Measurements from ENCODE around the gene CDH13. TPM values are rescaled to one million over a fixed set of nuclear protein-coding genes. Genes with fewer than 3 reads are reported as not detected.
A peak's percentile ranks its signal among the peaks of the same experiment; 100 is the strongest.
"Not testable (repeated sequence)": the region's sequence is repeated elsewhere in the genome, so short reads cannot be mapped to it uniquely, and the experiment has no call there.

The CDH13 gene
- polyA plus RNA-seq, 3 donors, result 8.6 to 12.8 (median 12.4) TPM

GRCh38 chr16:82891918-82892317 lies 265.1 kb downstream of the CDH13 start:
- DNase-seq (ENCODE audit: extremely low read depth in 1 of 11, low read depth in 9 of 11, low spot score in 4 of 11), result no peak

DNA sequence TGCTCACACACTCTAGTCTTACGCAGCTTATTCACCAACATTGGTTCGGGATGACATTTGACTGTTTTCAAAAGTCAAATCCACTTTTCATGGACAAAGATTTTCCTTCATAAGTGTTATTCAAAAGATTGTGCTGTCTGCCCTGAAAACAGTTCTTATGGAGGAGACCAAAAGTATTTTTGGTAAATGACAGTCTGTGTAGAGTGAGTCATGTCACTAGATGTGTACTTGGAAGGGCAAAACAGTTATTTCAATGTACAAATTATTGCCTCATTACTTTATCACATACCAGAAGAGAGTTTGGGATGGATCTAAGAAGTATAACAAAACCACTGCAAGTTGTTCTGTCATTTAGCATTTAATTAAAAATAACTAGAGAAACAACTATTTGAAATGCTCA lies 265.6 kb downstream of the CDH13 start:
- DNase-seq (ENCODE audit: extremely low read depth in 1 of 11, low read depth in 9 of 11, low spot score in 4 of 11), result no peak

- DNase-seq (ENCODE audit: extremely low read depth in 1 of 11, low read depth in 9 of 11, low spot score in 4 of 11), result no peak
Observed at GRCh38 chr16:82895843-82896242, 269.1 kb downstream of the CDH13 start.

- no peak for DNase-seq (ENCODE audit: extremely low read depth in 1 of 11, low read depth in 9 of 11, low spot score in 4 of 11)
Observed at GRCh38 chr16:82899006-82899405, 272.2 kb downstream of the CDH13 start.

DNA sequence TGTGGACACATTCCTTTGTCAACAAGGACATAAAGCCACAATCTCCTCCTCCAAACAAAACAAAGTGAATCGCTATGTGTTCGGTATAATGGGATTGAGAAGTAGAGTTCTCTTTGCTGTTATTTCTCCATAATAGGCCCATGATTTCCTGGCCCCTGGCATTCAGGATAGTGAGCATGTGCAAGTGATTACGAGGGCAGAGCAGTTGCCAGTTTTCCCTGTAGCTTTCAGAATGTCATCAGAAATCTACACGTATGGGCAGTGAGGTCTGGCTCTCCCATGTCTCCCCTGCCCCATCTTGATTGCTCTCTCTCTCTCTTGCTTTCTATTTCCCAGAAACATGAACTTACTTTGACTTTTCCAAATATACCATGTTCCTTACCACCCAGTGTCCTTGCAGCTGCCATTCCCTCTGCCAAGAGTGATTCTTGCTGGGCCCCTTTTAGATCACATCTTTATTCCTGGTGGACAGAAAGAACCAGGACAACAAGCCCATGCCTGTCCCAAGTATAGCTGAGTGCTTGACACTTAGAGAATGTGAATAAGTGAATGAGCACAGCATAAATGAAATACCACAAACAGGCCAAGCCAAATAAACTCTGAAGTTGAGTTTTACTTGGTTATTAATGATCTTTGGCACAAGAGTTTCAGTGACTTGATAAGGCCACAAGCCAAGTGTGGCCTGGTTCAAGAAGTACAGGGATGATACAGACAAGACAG lies 273.1 kb downstream of the CDH13 start:
- no peak for DNase-seq (ENCODE audit: extremely low read depth in 1 of 11, low read depth in 9 of 11, low spot score in 4 of 11)

GRCh38 chr16:82900559-82900958 lies 273.8 kb downstream of the CDH13 start:
- peak in 1 of 11 donors; percentile 20 for DNase-seq (ENCODE audit: extremely low read depth in 1 of 11, low read depth in 9 of 11, low spot score in 4 of 11)

DNA sequence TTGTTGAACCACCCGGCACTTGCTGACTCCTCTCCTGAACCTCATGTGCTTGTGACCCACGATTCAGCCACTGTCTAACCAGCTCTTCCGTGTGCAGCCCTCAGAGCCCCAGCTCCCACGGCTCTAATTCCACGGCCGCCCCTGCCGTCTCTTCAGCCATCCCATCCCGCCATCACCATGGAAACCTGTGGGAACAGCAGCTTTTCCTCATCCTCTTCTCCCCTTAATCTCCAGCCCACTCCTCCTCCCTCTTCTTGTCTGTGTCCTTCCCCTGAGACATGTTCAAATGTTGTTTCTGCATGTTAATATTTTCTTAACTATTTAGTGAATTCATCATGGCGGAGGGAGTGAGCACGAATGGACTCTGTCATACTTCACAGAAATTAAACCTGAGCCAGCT lies 285.2 kb downstream of the CDH13 start:
- DNase-seq (ENCODE audit: extremely low read depth in 1 of 11, low read depth in 9 of 11, low spot score in 4 of 11), result no peak

DNA sequence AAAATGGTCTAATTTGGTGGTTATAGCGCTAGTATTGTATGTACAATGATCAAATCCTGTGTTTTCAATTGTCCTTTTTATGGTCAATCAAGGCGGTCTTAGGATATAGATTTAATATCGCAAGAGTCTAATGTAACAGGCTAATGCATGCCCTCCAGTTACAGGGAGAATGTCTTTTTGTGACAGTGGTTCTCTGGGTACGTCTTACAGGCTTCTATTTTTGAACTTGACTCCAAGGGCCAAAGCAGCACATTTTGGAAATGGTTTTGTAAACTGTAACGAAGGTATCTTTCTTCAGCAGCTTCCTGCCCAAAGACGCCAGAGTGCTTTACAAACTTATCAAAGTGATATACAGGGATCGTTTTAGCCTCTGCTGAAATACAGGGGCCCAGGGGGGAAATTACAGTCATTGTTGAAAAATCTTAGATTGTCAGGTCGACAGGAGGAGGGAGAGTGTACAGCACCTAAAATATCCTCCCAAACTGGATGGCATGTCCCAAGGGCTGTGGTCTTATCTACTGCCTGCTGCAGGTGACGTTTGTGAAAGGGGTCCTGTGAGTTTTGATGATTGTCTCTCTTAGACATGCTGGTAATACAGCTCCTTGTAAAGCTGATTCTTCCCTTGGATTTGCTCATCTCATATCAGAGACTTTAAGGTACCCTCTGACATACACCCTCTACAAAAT lies 288.5 kb downstream of the CDH13 start:
- DNase-seq (ENCODE audit: extremely low read depth in 1 of 11, low read depth in 9 of 11, low spot score in 4 of 11), result no peak

DNA sequence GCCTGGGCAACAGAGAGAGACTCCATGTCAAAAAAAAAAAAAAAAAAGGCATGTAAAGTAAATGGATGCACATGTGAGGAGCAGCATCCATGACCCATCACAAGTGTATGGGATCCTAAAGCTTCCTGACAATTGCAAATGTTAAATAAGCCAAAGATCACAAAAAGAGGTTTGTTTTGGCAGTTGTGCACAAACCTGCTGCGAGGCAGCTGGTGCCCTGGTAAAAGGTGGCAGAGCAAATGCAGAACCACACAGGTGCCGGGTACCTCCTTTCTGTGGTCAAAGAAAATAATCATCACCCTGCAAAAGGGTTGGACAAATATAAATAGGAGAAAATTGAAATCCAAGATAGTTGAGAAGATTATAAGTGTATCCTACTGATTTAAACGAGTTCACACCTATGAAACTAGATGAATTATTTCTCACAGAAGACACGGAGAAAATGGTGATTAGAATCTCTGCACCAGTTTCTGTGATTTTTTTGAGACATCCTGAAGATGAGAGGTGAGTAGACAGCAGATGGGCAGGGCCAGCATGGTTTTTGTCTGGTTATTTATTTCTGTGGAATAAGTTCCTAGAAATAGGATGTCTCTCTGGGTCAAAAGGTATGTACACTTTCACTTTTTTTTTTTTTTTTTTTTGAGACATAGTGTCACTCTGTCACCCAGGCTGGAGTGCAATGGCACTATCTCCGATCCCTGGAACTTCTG lies 291.3 kb downstream of the CDH13 start:
- DNase-seq (ENCODE audit: extremely low read depth in 1 of 11, low read depth in 9 of 11, low spot score in 4 of 11), result no peak

- peak in 1 of 11 donors; percentile 22 for DNase-seq (ENCODE audit: extremely low read depth in 1 of 11, low read depth in 9 of 11, low spot score in 4 of 11)
Observed at GRCh38 chr16:82924075-82924854, 297.5 kb downstream of the CDH13 start.

DNA sequence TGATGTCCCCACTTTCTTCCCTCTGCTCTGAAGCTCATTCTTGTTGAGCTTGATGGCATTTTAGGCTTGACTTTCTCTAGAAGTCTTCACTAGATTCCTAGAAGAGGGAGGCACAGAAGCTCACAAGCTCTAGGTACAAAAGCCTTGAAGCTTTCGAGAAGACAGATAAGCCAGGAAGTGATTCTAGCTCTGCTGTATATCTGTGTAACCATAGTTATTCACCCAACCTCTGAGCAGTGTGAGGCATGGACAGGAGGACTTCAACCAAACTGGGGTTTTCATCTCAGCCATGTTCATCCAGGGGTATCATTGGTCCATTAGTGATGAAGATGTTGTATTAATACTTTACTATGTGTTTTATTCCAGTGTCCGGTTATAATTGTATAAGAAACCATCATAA lies 299.7 kb downstream of the CDH13 start:
- no peak for DNase-seq (ENCODE audit: extremely low read depth in 1 of 11, low read depth in 9 of 11, low spot score in 4 of 11)

- not testable (repeated sequence) for DNase-seq (ENCODE audit: extremely low read depth in 1 of 11, low read depth in 9 of 11, low spot score in 4 of 11)
Observed at GRCh38 chr16:82933933-82934332, 307.2 kb downstream of the CDH13 start.

DNA sequence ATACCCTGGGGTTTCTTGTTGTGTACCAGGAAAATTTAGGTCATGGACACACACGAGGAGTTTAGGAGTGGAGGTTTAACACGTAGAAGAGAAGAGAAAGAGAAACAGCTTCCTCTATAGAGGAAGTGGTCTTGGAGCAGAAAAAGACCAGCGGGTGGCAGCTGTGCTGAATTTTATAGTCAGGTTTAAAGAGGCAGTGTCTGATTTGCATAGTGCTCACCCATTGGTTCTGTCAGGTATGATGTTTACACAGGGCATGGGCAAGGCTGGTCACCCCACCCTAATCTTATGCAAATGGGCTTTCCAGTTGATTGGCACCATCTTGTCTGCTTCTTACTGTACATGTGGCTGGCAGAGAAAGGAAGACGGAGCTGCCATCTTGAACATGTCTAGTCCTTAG lies 309.0 kb downstream of the CDH13 start:
- no peak for DNase-seq (ENCODE audit: extremely low read depth in 1 of 11, low read depth in 9 of 11, low spot score in 4 of 11)

- peak in 3 of 11 donors; percentile 5 to 23 (median 10) for DNase-seq (ENCODE audit: extremely low read depth in 1 of 11, low read depth in 9 of 11, low spot score in 4 of 11)
Observed at GRCh38 chr16:82936941-82937551, 310.3 kb downstream of the CDH13 start.

DNA sequence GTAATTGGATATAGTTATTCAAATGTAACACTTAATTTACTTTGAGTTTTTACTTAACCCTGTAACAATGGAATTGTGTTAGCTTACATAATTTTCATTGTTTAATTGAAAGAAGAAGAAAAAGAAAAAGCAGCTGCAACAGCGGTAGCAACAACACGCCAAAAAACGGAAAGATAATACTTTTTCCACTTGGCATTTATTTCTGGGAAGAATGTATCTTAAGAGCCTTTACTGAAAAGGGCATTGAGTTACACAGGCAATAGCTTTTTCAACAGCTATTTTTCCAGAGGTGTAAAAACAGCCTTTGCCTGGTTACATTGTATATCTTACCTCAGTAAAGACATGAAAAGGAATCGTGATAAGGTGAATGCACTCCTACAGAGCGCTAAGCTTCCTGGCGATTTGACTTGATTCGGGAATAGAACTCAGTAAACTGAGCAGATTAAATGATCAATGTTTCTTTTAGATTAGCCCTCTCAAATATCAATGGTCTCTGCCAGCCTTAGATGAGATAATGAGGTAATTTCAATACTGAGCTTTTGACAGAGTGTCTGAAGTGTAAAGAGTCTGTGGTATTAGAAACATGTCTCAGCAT lies 311.3 kb downstream of the CDH13 start:
- no peak for DNase-seq (ENCODE audit: extremely low read depth in 1 of 11, low read depth in 9 of 11, low spot score in 4 of 11)

GRCh38 chr16:82943371-82943770 lies 316.6 kb downstream of the CDH13 start:
- DNase-seq (ENCODE audit: extremely low read depth in 1 of 11, low read depth in 9 of 11, low spot score in 4 of 11), result no peak

GRCh38 chr16:82945420-82946101 lies 318.8 kb downstream of the CDH13 start:
- no peak for DNase-seq (ENCODE audit: extremely low read depth in 1 of 11, low read depth in 9 of 11, low spot score in 4 of 11)

DNA sequence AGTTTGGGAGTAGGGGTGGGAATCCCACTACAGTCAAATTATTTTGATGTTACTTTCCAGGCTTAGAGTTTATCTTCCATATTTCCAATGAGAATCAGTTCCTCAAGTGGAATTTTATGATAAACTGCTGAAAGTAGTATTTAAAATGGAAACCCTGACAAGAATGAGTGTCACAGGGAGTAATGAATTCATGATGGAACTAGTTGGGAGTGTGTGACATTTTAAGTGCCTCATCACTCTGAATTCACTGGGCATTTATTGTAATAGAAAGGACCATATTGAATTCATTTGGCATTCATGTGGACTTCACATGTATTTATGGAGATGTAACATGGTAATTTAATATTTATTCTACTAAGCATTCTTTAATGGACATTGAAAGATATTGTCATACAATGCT lies 320.9 kb downstream of the CDH13 start:
- no peak for DNase-seq (ENCODE audit: extremely low read depth in 1 of 11, low read depth in 9 of 11, low spot score in 4 of 11)

All from renal cortex interstitium (tissue), 11 donors.